ENCODE data around the gene DDX52. TPM values are rescaled to one million over a fixed set of nuclear protein-coding genes. Genes with fewer than 3 reads are reported as not detected.

Gene DDX52
- total RNA-seq, 4 donors from 2014 or later = 18.1 to 20.4 (median 19.4) TPM

DNA sequence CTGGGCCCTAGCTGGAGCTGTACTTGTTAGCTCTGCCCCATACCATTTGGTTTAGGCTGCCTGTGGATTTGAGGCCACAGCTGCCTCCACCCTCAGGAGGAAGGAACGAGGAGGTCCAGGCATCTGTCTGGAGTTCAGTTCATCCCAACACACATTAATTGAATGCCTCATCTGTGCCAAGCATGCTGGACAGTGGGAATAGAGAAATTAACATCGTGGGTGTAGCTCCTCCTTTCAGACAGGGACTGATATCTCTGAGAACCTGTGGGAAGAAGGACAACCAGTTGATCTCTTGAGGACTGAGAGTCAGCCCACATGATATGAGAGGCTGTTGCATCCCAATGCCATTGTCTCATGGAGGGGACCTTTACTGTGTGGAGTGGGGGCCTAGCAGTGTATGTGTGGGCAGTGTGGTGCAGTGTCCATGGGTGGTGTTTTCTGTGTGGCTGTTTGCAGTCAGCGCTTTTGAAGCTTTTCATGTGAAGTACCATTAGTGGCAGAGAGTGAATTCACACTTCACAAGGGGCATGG lies 29.4 kb upstream of the DDX52 start:
- no peak overlapping the region for H3K4me3 ChIP-seq (ENCODE audit: low read depth, poor library complexity, severe bottlenecking)
- no peak for TF ChIP-seq POLR2A (IDR thresholded peaks at IDR 0.05)
- TF ChIP-seq, protein P1, sequence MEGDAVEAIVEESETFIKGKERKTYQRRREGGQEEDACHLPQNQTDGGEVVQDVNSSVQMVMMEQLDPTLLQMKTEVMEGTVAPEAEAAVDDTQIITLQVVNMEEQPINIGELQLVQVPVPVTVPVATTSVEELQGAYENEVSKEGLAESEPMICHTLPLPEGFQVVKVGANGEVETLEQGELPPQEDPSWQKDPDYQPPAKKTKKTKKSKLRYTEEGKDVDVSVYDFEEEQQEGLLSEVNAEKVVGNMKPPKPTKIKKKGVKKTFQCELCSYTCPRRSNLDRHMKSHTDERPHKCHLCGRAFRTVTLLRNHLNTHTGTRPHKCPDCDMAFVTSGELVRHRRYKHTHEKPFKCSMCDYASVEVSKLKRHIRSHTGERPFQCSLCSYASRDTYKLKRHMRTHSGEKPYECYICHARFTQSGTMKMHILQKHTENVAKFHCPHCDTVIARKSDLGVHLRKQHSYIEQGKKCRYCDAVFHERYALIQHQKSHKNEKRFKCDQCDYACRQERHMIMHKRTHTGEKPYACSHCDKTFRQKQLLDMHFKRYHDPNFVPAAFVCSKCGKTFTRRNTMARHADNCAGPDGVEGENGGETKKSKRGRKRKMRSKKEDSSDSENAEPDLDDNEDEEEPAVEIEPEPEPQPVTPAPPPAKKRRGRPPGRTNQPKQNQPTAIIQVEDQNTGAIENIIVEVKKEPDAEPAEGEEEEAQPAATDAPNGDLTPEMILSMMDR (IDR thresholded peaks at IDR 0.05) = no peak
- no peak for DNase-seq (ENCODE audit: low spot score in 2 of 2)
- 79 to 83% methylated on average over 3 of the region's 3 CpGs for WGBS, 2 donors
- intact Hi-C loops (cut with DNase I; ENCODE audit: low total_unique reads) = no loop called here

DNA sequence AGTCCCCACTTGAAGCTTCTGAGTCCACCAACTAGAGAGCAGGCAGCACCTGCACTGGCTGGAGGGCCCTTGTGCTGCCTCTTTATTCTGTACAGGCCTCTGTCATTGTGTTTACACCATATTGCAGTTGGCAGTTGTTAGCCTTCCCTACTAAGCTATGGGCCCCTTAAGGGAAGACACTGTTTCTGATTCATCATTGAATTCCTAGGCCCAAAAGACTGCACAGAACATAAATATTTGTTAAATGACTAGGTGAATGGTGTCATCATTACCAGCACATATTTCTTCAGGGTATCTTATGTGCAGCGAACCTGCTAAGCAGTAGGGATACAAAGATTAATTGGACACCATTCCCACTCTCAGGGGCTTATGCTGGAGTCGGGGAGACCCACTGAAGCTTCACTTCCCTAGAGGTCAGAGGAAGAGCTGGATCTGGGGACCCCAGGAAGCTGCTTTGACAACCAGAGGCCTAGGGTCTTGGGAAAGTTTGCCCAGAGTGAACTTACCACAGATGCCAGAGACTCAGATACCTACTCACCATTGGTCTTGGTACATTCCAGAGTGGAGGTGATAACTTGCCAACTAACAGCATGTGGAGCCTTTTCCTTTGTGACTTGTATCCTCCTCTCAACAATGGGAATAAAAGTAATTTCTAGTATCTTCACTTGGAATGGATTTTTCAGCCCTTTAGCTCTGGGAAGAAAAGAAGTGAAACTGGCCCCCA lies 28.7 kb upstream of the DDX52 start:
- no peak for TF ChIP-seq POLR2A (IDR thresholded peaks at IDR 0.05)
- TF ChIP-seq, protein P1 (IDR thresholded peaks at IDR 0.05) = no peak
- no peak overlapping the region for H3K4me3 ChIP-seq (ENCODE audit: low read depth, poor library complexity, severe bottlenecking)
- DNase-seq (ENCODE audit: low spot score in 2 of 2) = no peak
- WGBS, 2 donors = 85 to 89% methylated on average over 2 of the region's 2 CpGs
- intact Hi-C loops (cut with DNase I; ENCODE audit: low total_unique reads) = no loop called here

DNA sequence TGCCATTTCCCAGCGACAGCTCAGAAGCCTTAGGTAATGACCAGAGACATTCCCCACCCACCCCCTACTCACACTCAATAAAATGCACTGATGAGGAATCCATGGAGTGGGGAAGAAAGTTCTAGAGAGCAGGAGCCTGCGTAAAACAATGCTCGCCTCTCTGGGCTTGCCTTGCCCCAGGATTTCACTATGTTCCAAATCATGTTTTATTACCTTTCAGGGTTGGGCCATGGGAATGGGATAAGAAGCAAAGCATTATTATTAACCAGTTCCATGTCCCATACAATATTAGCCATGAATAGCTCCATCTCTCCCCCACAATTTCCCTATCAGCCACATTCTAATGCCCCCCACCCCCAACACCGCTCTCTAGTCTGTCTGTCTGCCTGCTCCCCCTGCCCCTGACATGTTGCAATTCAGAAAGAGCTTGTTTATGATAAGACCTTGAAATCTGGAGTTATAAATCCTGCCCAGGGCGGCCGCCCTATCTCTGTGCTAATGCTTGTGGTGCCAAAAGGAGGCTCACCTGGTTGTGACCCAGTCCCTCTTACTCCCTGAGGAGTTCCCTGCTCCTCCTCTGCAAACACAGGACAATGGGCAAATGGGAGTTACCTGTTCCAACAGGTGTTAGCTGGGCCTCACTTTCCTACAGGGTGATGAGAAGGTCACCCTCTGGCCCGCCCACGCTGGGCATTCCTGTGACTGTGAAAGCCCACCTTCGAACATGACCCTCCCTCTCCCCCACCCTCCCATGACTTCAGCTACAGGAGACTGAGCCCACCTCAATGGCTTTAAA lies 28.0 kb upstream of the DDX52 start:
- no peak overlapping the region for H3K4me3 ChIP-seq (ENCODE audit: low read depth, poor library complexity, severe bottlenecking)
- WGBS, 2 donors = 82 to 84% methylated on average over 9 of the region's 9 CpGs
- no peak for TF ChIP-seq POLR2A (IDR thresholded peaks at IDR 0.05)
- TF ChIP-seq, protein P1 (IDR thresholded peaks at IDR 0.05) = no peak
- intact Hi-C loops (cut with DNase I; ENCODE audit: low total_unique reads) = no loop called here
- no peak for DNase-seq (ENCODE audit: low spot score in 2 of 2)

DNA sequence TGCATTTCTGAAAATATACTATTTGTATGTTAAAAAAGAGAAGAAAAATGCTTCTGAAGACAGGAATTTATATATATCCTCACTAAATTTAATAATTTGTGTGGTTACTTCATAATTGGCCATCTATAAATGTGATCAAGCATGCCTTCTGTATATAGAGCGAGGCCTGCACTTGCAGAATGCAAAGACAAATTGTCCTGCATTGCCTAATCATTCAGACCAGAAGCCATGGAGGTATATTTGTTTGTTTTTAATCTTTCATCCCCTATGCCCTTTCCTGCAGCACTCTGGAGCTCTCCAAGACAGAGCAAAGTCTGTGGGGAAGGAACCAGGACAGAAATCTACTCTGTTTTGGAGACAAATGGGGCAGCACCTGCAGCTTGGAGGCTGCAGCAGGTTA lies 23.8 kb upstream of the DDX52 start:
- no peak for DNase-seq (ENCODE audit: low spot score in 2 of 2)
- TF ChIP-seq POLR2A (IDR thresholded peaks at IDR 0.05) = no peak
- TF ChIP-seq, protein P1 (IDR thresholded peaks at IDR 0.05) = no peak
- intact Hi-C loops (cut with DNase I; ENCODE audit: low total_unique reads) = no loop called here
- H3K4me3 ChIP-seq (ENCODE audit: low read depth, poor library complexity, severe bottlenecking) = no peak overlapping the region
- 86 to 93% methylated on average over 1 of the region's 1 CpG for WGBS, 2 donors

DNA sequence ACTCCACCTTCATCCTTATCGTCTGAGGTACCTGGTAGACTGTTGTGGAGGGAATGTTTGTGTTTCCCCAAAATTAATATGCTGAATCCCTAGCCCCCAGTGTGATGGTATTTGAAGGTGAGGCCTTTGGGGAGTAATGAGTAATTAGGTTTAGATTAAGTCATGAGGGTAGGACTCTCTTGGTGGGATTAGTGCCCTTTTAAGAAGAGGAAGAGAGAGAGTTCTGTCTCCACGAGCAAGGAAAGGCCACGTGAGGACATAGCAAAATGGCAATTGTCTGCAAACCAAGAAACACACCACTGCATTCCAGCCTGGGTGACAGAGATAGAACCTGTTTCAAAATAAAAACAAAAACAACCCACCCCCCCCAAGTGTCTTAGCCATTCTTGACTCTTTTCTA lies 21.0 kb upstream of the DDX52 start:
- DNase-seq (ENCODE audit: low spot score in 2 of 2) = no peak
- 85 to 91% methylated on average over 3 of the region's 3 CpGs for WGBS, 2 donors
- no peak overlapping the region for H3K4me3 ChIP-seq (ENCODE audit: low read depth, poor library complexity, severe bottlenecking)
- intact Hi-C loops (cut with DNase I; ENCODE audit: low total_unique reads) = no loop called here
- TF ChIP-seq POLR2A (IDR thresholded peaks at IDR 0.05) = no peak
- TF ChIP-seq, protein P1 (IDR thresholded peaks at IDR 0.05) = no peak

Data from lower leg skin (tissue), 4 donors.